ENCODE measurements around the gene ITGAD.

DNA sequence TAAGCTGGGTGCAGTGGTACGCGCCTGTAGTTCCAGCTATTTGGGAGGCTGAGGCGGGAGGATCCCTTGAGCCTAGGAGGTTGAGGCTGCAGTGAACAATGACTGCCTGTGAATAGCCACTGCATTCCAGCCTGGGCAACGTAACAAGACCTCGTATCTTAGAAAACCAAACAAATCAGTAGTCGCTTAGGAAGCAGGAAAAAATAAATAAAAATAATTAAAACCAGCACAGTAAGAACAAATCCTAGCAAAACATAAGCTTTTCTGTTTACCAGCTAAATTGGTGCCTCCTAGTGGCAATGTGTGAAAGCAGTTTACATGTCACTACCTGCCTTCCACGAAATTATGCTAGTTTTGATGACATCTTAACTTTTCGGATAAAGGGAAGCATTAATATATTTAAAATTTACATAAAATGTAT is 67.5 kb downstream of the ITGAD start:
- TF ChIP-seq, protein P1, sequence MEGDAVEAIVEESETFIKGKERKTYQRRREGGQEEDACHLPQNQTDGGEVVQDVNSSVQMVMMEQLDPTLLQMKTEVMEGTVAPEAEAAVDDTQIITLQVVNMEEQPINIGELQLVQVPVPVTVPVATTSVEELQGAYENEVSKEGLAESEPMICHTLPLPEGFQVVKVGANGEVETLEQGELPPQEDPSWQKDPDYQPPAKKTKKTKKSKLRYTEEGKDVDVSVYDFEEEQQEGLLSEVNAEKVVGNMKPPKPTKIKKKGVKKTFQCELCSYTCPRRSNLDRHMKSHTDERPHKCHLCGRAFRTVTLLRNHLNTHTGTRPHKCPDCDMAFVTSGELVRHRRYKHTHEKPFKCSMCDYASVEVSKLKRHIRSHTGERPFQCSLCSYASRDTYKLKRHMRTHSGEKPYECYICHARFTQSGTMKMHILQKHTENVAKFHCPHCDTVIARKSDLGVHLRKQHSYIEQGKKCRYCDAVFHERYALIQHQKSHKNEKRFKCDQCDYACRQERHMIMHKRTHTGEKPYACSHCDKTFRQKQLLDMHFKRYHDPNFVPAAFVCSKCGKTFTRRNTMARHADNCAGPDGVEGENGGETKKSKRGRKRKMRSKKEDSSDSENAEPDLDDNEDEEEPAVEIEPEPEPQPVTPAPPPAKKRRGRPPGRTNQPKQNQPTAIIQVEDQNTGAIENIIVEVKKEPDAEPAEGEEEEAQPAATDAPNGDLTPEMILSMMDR (IDR thresholded peaks at IDR 0.05): peak; percentile 82
- no peak for TF ChIP-seq EZH2 (IDR thresholded peaks at IDR 0.05; ENCODE audit: borderline replicate concordance, insufficient read depth, low read depth, low read length, poor library complexity, severe bottlenecking)
